GM12878 (cell line): ENCODE measurements around the gene PPP2R5C. TPM values are rescaled to one million over a fixed set of nuclear protein-coding genes. Genes with fewer than 3 reads are reported as not detected.

ENCODE experiments used
- ATF2 ChIP-seq: IDR thresholded peaks from 2 replicates; pipeline ENCODE4 v1.6.1; 2012; ENCODE audit warnings: low read length, inconsistent platforms
- BCLAF1 ChIP-seq: fragments of 450-650 bp; IDR thresholded peaks from 2 replicates; pipeline ENCODE4 v1.6.1; 2017; ENCODE audit warnings: antibody characterized with exemption, mild to moderate bottlenecking, moderate library complexity
- BHLHE40 ChIP-seq, 2 experiments: fragments of 450-650 bp in 1 of 2; IDR thresholded peaks; 2 replicates each; pipeline ENCODE4 v1.6.1; 2011 to 2017; ENCODE audit warnings: low read depth in 2 of 2, borderline replicate concordance in 1 of 2, improper control_type of control experiment in 1 of 2, low read length in 1 of 2, mild to moderate bottlenecking in 1 of 2
- HDGF ChIP-seq: fragments of 450-650 bp; IDR thresholded peaks from 2 replicates; pipeline ENCODE4 v1.6.1; 2016; ENCODE audit warnings: antibody characterized with exemption
- MYB ChIP-seq: fragments of 150-350 bp; IDR thresholded peaks from 2 replicates; pipeline ENCODE4 v1.6.1; 2014; ENCODE audit warnings: mild to moderate bottlenecking, low read depth, low read length, borderline replicate concordance
- NBN ChIP-seq: fragments of 450-650 bp; IDR thresholded peaks from 2 replicates; pipeline ENCODE4 v1.6.1; 2016
- PAX8 ChIP-seq: fragments of 450-650 bp; IDR thresholded peaks from 2 replicates; pipeline ENCODE4 v1.6.1; 2017; ENCODE audit warnings: mild to moderate bottlenecking, moderate library complexity
- PML ChIP-seq: IDR thresholded peaks from 2 replicates; pipeline ENCODE4 v1.6.1; 2012; ENCODE audit warnings: low read length, inconsistent platforms
- POLR2A ChIP-seq: IDR thresholded peaks from 2 replicates; pipeline ENCODE4 v1.6.1; 2011; ENCODE audit warnings: low read depth, mild to moderate bottlenecking, low read length
- RB1 ChIP-seq: fragments of 450-650 bp; formaldehyde crosslinking; IDR thresholded peaks from 2 replicates; pipeline ENCODE4 v1.6.1; 2017; ENCODE audit warnings: mild to moderate bottlenecking, borderline replicate concordance
- RBBP5 ChIP-seq: fragments of 200-600 bp; sonication (generic); conservative IDR thresholded peaks from 2 replicates; pipeline ENCODE4 v1.6.1; 2016
- RELA ChIP-seq: fragments of 450-650 bp; IDR thresholded peaks from 2 replicates; pipeline ENCODE4 v1.8.0; 2014; ENCODE audit warnings: borderline replicate concordance; ENCODE audit not compliant: partially characterized antibody
- RELB ChIP-seq: fragments of 450-650 bp; IDR thresholded peaks from 2 replicates; pipeline ENCODE4 v1.6.1; 2017; ENCODE audit warnings: low read depth, mild to moderate bottlenecking, moderate library complexity
- SMARCA5 ChIP-seq: fragments of 450-650 bp; IDR thresholded peaks from 2 replicates; pipeline ENCODE4 v1.6.1; 2017; ENCODE audit warnings: mild to moderate bottlenecking
- SREBF2 ChIP-seq: IDR thresholded peaks from 2 replicates; pipeline ENCODE4 v1.6.1; 2012; ENCODE audit warnings: mild to moderate bottlenecking, low read length
- SUPT20H ChIP-seq: IDR thresholded peaks from 2 replicates; pipeline ENCODE4 v1.6.1; 2011; ENCODE audit warnings: low read depth, mild to moderate bottlenecking, low read length, moderate library complexity, borderline replicate concordance; ENCODE audit not compliant: control insufficient read depth
- SUZ12 ChIP-seq: fragments of 200-600 bp; sonication (generic); IDR thresholded peaks from one replicate; pipeline ENCODE4 v1.6.1; 2018; ENCODE audit warnings: antibody characterized with exemption, mild to moderate bottlenecking; ENCODE audit not compliant: unreplicated experiment
- TARDBP ChIP-seq: IDR thresholded peaks from 2 replicates; pipeline ENCODE4 v1.6.1; 2016; ENCODE audit warnings: borderline replicate concordance
- polyA plus RNA-seq, 11 experiments: library from polyadenylated mRNA; depleted of rRNA in 4 of 11; unstranded in 6 of 11; stranded (reverse) in 5 of 11; fragments of >200 nt; fragmentation: Nextera tagmentation in 4 of 11; fragmentation: Illumina TruSeq in 1 of 11; extraction: Ambion mirVana in 4 of 11; extraction: Trizol in 1 of 11; gene quantifications; 1 replicate in 1 of 11; 2 replicates in 10 of 11; pipeline versions ENCODE4 v1.2.1 to v1.2.3, GENCODE V29; 2011 to 2016; ENCODE audit warnings: inconsistent platforms in 2 of 11, missing spikeins in 2 of 11, low read depth in 1 of 11
- total RNA-seq, 4 experiments: library from RNA; depleted of rRNA in 3 of 4; stranded (reverse); fragments of >200 nt in 3 of 4; fragmentation: Illumina TruSeq in 1 of 4; extraction: Trizol in 1 of 4; gene quantifications; 2 replicates each; pipeline versions ENCODE4 v1.2.1 to v1.2.3, GENCODE V29; 2013 to 2021
- TF ChIP-seq, protein P1 (sequence below): fragments of 450-650 bp; conservative IDR thresholded peaks from 2 replicates; pipeline ENCODE4 v1.6.1; 2017; ENCODE audit warnings: mild to moderate bottlenecking, moderate library complexity
- TF ChIP-seq, protein P2 (sequence below): fragments of 450-650 bp; IDR thresholded peaks from 2 replicates; pipeline ENCODE4 v1.6.1; 2018; ENCODE audit warnings: borderline replicate concordance, mild to moderate bottlenecking; ENCODE audit not compliant: partially characterized antibody

The PPP2R5C gene
- total and polyA plus RNA-seq, 10 of the 15 experiments (the other 5 are each of a cell fraction or from before 2014, with no cell fraction given), result 106 to 199 (median 144) TPM

GRCh38 chr14:101809671-101810514, 48.4 kb downstream of the PPP2R5C start (continued):
- TF ChIP-seq RELB (peak; percentile 84), RB1 (no peak; the same call in 1 of the 2 replicates), TARDBP (no peak), BCLAF1 (no peak), SUZ12 (no peak), MYB (no peak), PML (peak; percentile 87; the same call in 1 of the 2 replicates), BHLHE40 (IDR thresholded peaks at IDR 0.05; ENCODE audit: borderline replicate concordance in 1 of 2, low read depth in 2 of 2, low read length in 1 of 2) (peak in 1 of 2 experiments; percentile 50; a peak in 1 of 4 replicates), RELA (peak; percentile 21), RBBP5 (0 out of 2 replicates have a peak, but pooled peaks have one; percentile 20), SUPT20H (no peak), PAX8 (peak; percentile 91), ATF2 (peak; percentile 81), HDGF (peak; percentile 56; the same call in 1 of the 2 replicates), SREBF2 (peak; percentile 42; the same call in 1 of the 2 replicates), POLR2A (peak; percentile 86), SMARCA5 (no peak), NBN (peak; percentile 94; the same call in 1 of the 2 replicates)
- TF ChIP-seq, protein P1, sequence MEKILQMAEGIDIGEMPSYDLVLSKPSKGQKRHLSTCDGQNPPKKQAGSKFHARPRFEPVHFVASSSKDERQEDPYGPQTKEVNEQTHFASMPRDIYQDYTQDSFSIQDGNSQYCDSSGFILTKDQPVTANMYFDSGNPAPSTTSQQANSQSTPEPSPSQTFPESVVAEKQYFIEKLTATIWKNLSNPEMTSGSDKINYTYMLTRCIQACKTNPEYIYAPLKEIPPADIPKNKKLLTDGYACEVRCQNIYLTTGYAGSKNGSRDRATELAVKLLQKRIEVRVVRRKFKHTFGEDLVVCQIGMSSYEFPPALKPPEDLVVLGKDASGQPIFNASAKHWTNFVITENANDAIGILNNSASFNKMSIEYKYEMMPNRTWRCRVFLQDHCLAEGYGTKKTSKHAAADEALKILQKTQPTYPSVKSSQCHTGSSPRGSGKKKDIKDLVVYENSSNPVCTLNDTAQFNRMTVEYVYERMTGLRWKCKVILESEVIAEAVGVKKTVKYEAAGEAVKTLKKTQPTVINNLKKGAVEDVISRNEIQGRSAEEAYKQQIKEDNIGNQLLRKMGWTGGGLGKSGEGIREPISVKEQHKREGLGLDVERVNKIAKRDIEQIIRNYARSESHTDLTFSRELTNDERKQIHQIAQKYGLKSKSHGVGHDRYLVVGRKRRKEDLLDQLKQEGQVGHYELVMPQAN, result peak; percentile 68
- TF ChIP-seq, protein P2, sequence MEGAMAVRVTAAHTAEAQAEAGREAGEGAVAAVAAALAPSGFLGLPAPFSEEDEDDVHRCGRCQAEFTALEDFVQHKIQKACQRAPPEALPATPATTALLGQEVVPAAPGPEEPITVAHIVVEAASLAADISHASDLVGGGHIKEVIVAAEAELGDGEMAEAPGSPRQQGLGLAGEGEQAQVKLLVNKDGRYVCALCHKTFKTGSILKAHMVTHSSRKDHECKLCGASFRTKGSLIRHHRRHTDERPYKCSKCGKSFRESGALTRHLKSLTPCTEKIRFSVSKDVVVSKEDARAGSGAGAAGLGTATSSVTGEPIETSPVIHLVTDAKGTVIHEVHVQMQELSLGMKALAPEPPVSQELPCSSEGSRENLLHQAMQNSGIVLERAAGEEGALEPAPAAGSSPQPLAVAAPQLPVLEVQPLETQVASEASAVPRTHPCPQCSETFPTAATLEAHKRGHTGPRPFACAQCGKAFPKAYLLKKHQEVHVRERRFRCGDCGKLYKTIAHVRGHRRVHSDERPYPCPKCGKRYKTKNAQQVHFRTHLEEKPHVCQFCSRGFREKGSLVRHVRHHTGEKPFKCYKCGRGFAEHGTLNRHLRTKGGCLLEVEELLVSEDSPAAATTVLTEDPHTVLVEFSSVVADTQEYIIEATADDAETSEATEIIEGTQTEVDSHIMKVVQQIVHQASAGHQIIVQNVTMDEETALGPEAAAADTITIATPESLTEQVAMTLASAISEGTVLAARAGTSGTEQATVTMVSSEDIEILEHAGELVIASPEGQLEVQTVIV, result no peak
